ENCODE results near the gene HAND1.

The HAND1 gene

GRCh38 chr5:154449786-154450185, 28.2 kb downstream of the HAND1 start:
- no peak for DNase-seq

- no peak for DNase-seq
Observed at GRCh38 chr5:154447089-154447725, 30.8 kb downstream of the HAND1 start.

GRCh38 chr5:154446195-154447088, 31.6 kb downstream of the HAND1 start:
- peak; percentile 54 for DNase-seq

- peak; percentile 96 for DNase-seq
Observed at GRCh38 chr5:154445422-154446194, 32.4 kb downstream of the HAND1 start, which contains the start of gene SAP30L. Gene SAP30L (plus strand): TSS chr5:154445997. CDS start chr5:154446605, 608 bp downstream.

- DNase-seq = peak; percentile 16
Observed at GRCh38 chr5:154444556-154445421, 33.2 kb downstream of the HAND1 start.

- no peak for DNase-seq
Observed at GRCh38 chr5:154442801-154443200, 35.2 kb downstream of the HAND1 start.

- no peak for DNase-seq
Observed at GRCh38 chr5:154440540-154440939, 37.5 kb downstream of the HAND1 start.

GRCh38 chr5:154437281-154437965, 40.6 kb downstream of the HAND1 start:
- DNase-seq = no peak

- no peak for DNase-seq
Observed at GRCh38 chr5:154435226-154435625, 42.8 kb downstream of the HAND1 start.

- no peak for DNase-seq
Observed at GRCh38 chr5:154430961-154431630, 46.9 kb downstream of the HAND1 start.

GRCh38 chr5:154430466-154430865, 47.6 kb downstream of the HAND1 start:
- no peak for DNase-seq

- DNase-seq = no peak
Observed at GRCh38 chr5:154429341-154429740, 48.7 kb downstream of the HAND1 start.

- no peak for DNase-seq
Observed at GRCh38 chr5:154428208-154428607, 49.8 kb downstream of the HAND1 start.

Data from activated CD4-positive, alpha-beta T cell treated with anti-CD3 and anti-CD28 coated beads for 48 hours (primary cell).